ENCODE results near the gene DSCAM.

Gene DSCAM

DNA sequence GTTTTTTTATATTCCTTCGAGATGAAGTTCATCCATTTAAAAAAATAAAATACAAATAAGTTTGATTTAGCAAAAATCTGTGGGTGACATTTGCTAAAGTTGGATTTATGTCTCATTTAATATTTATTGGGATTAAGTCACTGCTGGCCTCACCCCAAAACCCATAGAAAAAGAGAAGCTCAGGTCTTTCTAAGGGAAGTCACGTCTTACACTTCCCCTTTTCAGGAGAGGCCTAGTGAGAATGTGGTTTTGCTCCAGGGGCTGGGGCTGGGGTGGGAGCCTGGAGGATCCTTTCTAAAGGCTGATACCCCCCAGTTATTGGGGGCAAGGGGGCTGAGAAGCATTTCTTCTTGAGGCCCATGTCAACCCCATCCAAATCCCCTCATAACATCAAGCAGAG lies 300.3 kb downstream of the DSCAM start:
- TF ChIP-seq, protein P1, sequence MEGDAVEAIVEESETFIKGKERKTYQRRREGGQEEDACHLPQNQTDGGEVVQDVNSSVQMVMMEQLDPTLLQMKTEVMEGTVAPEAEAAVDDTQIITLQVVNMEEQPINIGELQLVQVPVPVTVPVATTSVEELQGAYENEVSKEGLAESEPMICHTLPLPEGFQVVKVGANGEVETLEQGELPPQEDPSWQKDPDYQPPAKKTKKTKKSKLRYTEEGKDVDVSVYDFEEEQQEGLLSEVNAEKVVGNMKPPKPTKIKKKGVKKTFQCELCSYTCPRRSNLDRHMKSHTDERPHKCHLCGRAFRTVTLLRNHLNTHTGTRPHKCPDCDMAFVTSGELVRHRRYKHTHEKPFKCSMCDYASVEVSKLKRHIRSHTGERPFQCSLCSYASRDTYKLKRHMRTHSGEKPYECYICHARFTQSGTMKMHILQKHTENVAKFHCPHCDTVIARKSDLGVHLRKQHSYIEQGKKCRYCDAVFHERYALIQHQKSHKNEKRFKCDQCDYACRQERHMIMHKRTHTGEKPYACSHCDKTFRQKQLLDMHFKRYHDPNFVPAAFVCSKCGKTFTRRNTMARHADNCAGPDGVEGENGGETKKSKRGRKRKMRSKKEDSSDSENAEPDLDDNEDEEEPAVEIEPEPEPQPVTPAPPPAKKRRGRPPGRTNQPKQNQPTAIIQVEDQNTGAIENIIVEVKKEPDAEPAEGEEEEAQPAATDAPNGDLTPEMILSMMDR (IDR thresholded peaks at IDR 0.05; ENCODE audit: low read depth, low read length, missing control alignments): no peak
- no peak overlapping the region for H3K4me3 ChIP-seq (replicated peaks; ENCODE audit: low read depth, low read length)
- no peak for DNase-seq (ENCODE audit: extremely low read depth, low read depth)

DNA sequence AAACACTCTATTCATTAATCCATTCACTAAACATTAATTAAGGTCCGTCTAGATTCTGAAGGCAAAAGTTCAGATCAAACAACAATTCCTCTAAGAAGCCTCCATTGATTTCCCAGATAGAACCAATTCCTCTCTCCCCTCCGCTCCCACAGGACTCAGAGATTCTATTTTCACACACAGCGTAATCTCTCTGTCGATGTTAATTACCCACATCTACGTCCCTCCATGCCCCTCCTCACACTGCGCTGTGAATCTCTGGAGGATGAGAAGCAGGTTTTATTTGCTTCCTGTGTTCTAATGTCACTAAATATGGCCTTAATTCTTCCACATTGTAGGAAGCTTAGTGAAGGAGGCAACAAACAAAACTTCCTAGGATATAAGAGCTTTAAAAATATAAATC lies 306.7 kb downstream of the DSCAM start:
- no peak for DNase-seq (ENCODE audit: extremely low read depth, low read depth)
- H3K4me3 ChIP-seq (replicated peaks; ENCODE audit: low read depth, low read length): no peak overlapping the region
- TF ChIP-seq, protein P1 (IDR thresholded peaks at IDR 0.05; ENCODE audit: low read depth, low read length, missing control alignments): no peak

DNA sequence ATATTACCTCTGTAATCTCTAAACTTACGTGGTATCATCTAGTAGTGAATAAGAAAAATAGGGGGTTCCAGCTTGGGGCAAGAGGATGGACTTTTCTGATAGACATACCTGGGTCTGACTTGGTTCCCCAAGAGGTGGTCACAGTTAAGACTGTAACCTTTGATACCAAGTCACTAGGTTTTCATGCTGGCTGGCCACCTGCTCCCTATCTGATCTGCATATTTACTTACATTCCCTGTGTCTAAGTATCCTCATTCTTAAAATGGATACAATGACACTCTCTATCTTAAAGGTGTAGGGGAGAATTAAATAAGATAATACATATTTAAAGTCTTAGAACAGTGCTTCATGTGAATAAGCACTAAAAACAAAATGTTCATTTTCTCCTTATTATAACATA lies 312.1 kb downstream of the DSCAM start:
- H3K4me3 ChIP-seq (replicated peaks; ENCODE audit: low read depth, low read length): no peak overlapping the region
- DNase-seq (ENCODE audit: extremely low read depth, low read depth): no peak
- TF ChIP-seq, protein P1 (IDR thresholded peaks at IDR 0.05; ENCODE audit: low read depth, low read length, missing control alignments): no peak

DNA sequence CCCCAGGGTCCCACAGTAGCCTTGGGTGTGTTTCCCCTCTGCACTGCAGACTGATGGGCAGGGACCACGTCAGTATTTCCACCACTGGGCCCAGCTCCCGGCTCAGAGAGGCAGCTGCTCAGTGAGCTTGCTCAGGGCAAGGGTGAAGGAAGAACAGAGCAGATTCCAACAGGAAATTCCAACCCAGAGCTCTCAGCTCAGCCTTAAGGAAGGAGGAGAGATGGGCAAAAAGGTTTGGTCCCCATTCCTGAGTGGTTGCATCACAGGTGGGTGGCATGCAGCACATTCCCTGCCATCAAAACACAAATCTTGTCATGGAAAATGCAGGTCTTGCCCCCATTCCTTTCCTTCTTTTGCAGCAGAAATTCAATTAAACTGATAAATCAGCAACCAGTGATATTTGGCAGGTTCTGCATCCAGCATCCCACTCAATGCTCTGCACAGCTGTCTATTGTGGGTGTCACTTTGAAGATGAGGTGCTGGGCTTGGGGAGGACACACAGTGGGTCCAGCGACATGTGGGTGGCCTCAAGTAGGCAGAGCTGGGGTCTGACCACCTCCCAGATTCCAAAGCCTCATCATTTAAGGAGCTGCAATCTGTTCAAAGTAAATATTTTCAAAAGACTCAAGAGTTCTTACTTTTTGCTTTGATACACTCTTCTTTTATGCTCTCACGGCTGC lies 315.4 kb downstream of the DSCAM start:
- DNase-seq (ENCODE audit: extremely low read depth, low read depth): no peak
- no peak overlapping the region for H3K4me3 ChIP-seq (replicated peaks; ENCODE audit: low read depth, low read length)
- TF ChIP-seq, protein P1 (IDR thresholded peaks at IDR 0.05; ENCODE audit: low read depth, low read length, missing control alignments): no peak

DNA sequence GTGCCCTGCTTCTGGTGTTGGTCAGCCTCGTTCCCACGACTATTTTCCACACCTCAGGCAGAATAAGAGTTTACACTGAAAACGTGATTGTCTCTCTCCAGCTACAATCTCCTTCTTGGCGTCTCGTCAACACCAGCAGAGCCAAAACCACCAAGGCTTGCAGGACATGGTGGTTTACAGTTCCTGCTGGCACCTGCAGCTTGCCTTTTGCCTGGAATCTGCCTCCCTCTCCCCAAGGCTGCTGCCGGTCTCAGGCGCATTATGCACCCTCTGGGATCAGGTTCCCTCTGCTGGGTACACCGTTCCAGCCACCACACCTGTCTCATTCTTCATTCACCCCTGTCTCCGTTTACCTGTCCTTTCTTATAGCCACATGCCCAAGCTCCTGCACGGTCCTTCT lies 315.9 kb downstream of the DSCAM start:
- DNase-seq (ENCODE audit: extremely low read depth, low read depth): no peak

DNA sequence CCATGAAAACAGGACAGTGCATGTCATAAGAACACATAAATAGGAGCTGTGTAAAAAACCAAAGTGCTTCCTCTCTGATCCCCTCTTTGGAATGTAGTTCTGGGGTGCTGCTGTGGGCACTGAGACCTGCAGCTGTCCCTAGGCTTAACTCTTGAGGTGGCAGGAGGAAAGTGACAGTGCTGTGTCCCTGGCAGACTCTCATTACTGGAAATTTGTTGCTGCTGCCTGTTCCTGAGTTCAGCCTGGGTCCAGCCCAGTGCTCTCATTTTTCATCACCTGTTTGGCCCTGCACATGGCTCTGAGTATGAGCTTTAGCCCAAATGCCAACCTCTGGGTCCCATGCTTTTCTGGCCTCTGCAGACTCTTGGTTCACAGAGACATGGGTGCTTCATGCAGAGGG lies 329.3 kb downstream of the DSCAM start:
- no peak overlapping the region for H3K4me3 ChIP-seq (replicated peaks; ENCODE audit: low read depth, low read length)
- no peak for DNase-seq (ENCODE audit: extremely low read depth, low read depth)
- TF ChIP-seq, protein P1 (IDR thresholded peaks at IDR 0.05; ENCODE audit: low read depth, low read length, missing control alignments): no peak

More for the DNA sequence above, 315.9 kb downstream of the DSCAM start:
- TF ChIP-seq, protein P1 (IDR thresholded peaks at IDR 0.05; ENCODE audit: low read depth, low read length, missing control alignments): no peak
- no peak overlapping the region for H3K4me3 ChIP-seq (replicated peaks; ENCODE audit: low read depth, low read length)

DNA sequence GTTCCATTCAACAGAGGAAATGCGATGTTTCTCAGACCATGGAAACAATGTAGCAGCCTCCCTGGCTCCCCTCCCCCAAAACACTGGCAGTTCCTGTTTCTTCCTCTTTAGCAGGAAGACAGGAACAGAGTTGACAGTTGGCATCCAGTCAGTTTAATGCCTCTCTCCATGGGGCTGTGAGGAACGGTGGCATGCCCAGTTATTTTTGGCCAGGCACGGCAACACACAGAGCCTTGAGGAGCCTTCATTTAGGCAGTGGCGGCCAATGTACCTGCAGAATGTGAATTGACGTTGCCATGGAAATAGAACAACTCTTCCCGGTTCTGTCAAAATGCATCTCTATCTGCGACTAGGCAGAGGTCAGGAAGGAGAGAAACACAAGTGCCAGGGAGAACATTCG lies 330.6 kb downstream of the DSCAM start:
- no peak overlapping the region for H3K4me3 ChIP-seq (replicated peaks; ENCODE audit: low read depth, low read length)
- TF ChIP-seq, protein P1 (IDR thresholded peaks at IDR 0.05; ENCODE audit: low read depth, low read length, missing control alignments): no peak
- no peak for DNase-seq (ENCODE audit: extremely low read depth, low read depth)
